Measurements from ENCODE around the gene ATP1B1.

The ATP1B1 gene

GRCh38 chr1:169103480-169103893 is 3.0 kb upstream of the ATP1B1 start:
- H3K4me1 ChIP-seq = peaks cover 0 to 36% (median 20%) of the 10 kb centered on the region in 4 donors
- intact Hi-C loops (cut with DNase I; ENCODE audit: low total_unique reads) = no loop called here

GRCh38 chr1:169105087-169105433 is 1.4 kb upstream of the ATP1B1 start:
- intact Hi-C loops (cut with DNase I; ENCODE audit: low total_unique reads) = no loop called here
- no peak for DNase-seq
- peaks cover 0 to 40% (median 22%) of the 10 kb centered on the region in 4 donors for H3K4me1 ChIP-seq
- H3K36me3 ChIP-seq = no peaks in the 10 kb centered on the region
- H3K27ac ChIP-seq = peak overlapping the region in 1 of 2 donors; percentile 74
- H3K9me3 ChIP-seq = no peaks in the 10 kb centered on the region
- peak overlapping the region; percentile 66 to 81 for H3K4me3 ChIP-seq
- no peaks in the 10 kb centered on the region for H3K27me3 ChIP-seq
- TF ChIP-seq CTCF (IDR thresholded peaks at IDR 0.05) = no peak

More at GRCh38 chr1:169103480-169103893, 3.0 kb upstream of the ATP1B1 start:
- DNase-seq = no peak
- Histone ChIP-seq H3K36me3 (no peaks in the 10 kb centered on the region), H3K27ac (no peak overlapping the region), H3K4me3 (no peak overlapping the region), H3K9me3 (no peaks in the 10 kb centered on the region), H3K27me3 (no peaks in the 10 kb centered on the region)
- TF ChIP-seq CTCF (IDR thresholded peaks at IDR 0.05) = no peak

GRCh38 chr1:169105434-169106094 is 926 bp upstream of the ATP1B1 start:
- H3K4me1 ChIP-seq = peaks cover 0 to 46% (median 24%) of the 10 kb centered on the region in 4 donors
- peak overlapping the region; percentile 67 to 74 for H3K27ac ChIP-seq
- intact Hi-C loops (cut with DNase I; ENCODE audit: low total_unique reads) = no loop called here
- no peak for TF ChIP-seq CTCF (IDR thresholded peaks at IDR 0.05)
- no peaks in the 10 kb centered on the region for H3K9me3 ChIP-seq
- no peaks in the 10 kb centered on the region for H3K36me3 ChIP-seq
- no peaks in the 10 kb centered on the region for H3K27me3 ChIP-seq
- peak overlapping the region; percentile 66 to 81 for H3K4me3 ChIP-seq
- peak; percentile 50 to 81 for DNase-seq

- DNase-seq = no peak
- Histone ChIP-seq H3K27me3 (no peaks in the 10 kb centered on the region), H3K27ac (peak overlapping the region; percentile 67 to 74), H3K36me3 (peaks cover 0 to 7% (median 0%) of the 10 kb centered on the region in 3 donors), H3K9me3 (no peaks in the 10 kb centered on the region), H3K4me1 (peaks cover 0 to 46% (median 25%) of the 10 kb centered on the region in 4 donors), H3K4me3 (peak overlapping the region; percentile 66 to 81)
- intact Hi-C loops (cut with DNase I; ENCODE audit: low total_unique reads) = no loop called here
- no peak for TF ChIP-seq CTCF (IDR thresholded peaks at IDR 0.05)
These were observed 572 bp downstream of the ATP1B1 start for GRCh38 chr1:169106921-169107602.

GRCh38 chr1:169107603-169108208 is 1.2 kb downstream of the ATP1B1 start:
- Histone ChIP-seq H3K27me3 (no peaks in the 10 kb centered on the region), H3K36me3 (peaks cover 0 to 10% (median 0%) of the 10 kb centered on the region in 3 donors), H3K4me1 (peaks cover 0 to 41% (median 21%) of the 10 kb centered on the region in 4 donors), H3K27ac (peak overlapping the region in 1 of 2 donors; percentile 74), H3K4me3 (peak overlapping the region; percentile 66 to 81), H3K9me3 (no peaks in the 10 kb centered on the region)
- TF ChIP-seq CTCF (IDR thresholded peaks at IDR 0.05) = no peak
- intact Hi-C loops (cut with DNase I; ENCODE audit: low total_unique reads) = no loop called here
- no peak for DNase-seq
